ENCODE measurements around the gene UROS.

UROS gene

GRCh38 chr10:125816548-125816947 lies 6.5 kb downstream of the UROS start:
- DNase-seq (ENCODE audit: low read depth in 1 of 2, low spot score in 1 of 2) = no peak
- no peak overlapping the region for H3K27ac ChIP-seq (replicated peaks)
- H3K27me3 ChIP-seq (ENCODE audit: insufficient read depth, poor library complexity, severe bottlenecking) = no peaks in the 10 kb centered on the region
- H3K4me3 ChIP-seq (replicated peaks; ENCODE audit: insufficient read depth, low read length) = no peak overlapping the region
- no peak for TF ChIP-seq CTCF (IDR thresholded peaks at IDR 0.05; ENCODE audit: insufficient read depth, low read length)
- no peak for TF ChIP-seq GABPA (IDR thresholded peaks at IDR 0.05; ENCODE audit: low read depth)
- no peak for TF ChIP-seq POLR2AphosphoS5 (IDR thresholded peaks at IDR 0.05; ENCODE audit: low read depth)
- TF ChIP-seq REST (IDR thresholded peaks at IDR 0.05; ENCODE audit: insufficient replicate concordance, low read depth) = no peak
- TF ChIP-seq SPI1 (IDR thresholded peaks at IDR 0.05; ENCODE audit: borderline replicate concordance, low read depth) = no peak

GRCh38 chr10:125815764-125816163 lies 7.3 kb downstream of the UROS start:
- TF ChIP-seq SPI1 (IDR thresholded peaks at IDR 0.05; ENCODE audit: borderline replicate concordance, low read depth) = no peak
- TF ChIP-seq CTCF (IDR thresholded peaks at IDR 0.05; ENCODE audit: insufficient read depth, low read length) = no peak
- no peak for TF ChIP-seq POLR2AphosphoS5 (IDR thresholded peaks at IDR 0.05; ENCODE audit: low read depth)
- no peak for TF ChIP-seq REST (IDR thresholded peaks at IDR 0.05; ENCODE audit: insufficient replicate concordance, low read depth)
- TF ChIP-seq GABPA (IDR thresholded peaks at IDR 0.05; ENCODE audit: low read depth) = no peak
- Histone ChIP-seq H3K27ac (replicated peaks) (no peak overlapping the region), H3K27me3 (ENCODE audit: insufficient read depth, poor library complexity, severe bottlenecking) (no peaks in the 10 kb centered on the region), H3K4me3 (replicated peaks; ENCODE audit: insufficient read depth, low read length) (no peak overlapping the region)
- no peak for DNase-seq (ENCODE audit: low read depth in 1 of 2, low spot score in 1 of 2)

GRCh38 chr10:125812128-125812750 lies 10.8 kb downstream of the UROS start:
- no peak for TF ChIP-seq SPI1 (IDR thresholded peaks at IDR 0.05; ENCODE audit: borderline replicate concordance, low read depth)
- no peak for TF ChIP-seq REST (IDR thresholded peaks at IDR 0.05; ENCODE audit: insufficient replicate concordance, low read depth)
- TF ChIP-seq POLR2AphosphoS5 (IDR thresholded peaks at IDR 0.05; ENCODE audit: low read depth) = no peak
- TF ChIP-seq CTCF (IDR thresholded peaks at IDR 0.05; ENCODE audit: insufficient read depth, low read length) = no peak
- no peak for DNase-seq (ENCODE audit: low read depth in 1 of 2, low spot score in 1 of 2)

More at GRCh38 chr10:125812128-125812750, 10.8 kb downstream of the UROS start:
- Histone ChIP-seq H3K27ac (replicated peaks) (no peak overlapping the region), H3K27me3 (ENCODE audit: insufficient read depth, poor library complexity, severe bottlenecking) (no peaks in the 10 kb centered on the region), H3K4me3 (replicated peaks; ENCODE audit: insufficient read depth, low read length) (no peak overlapping the region)
